PC-3 (cell line): ENCODE measurements around the gene ABLIM1. TPM values are rescaled to one million over a fixed set of nuclear protein-coding genes. Genes with fewer than 3 reads are reported as not detected.

Experiments used
- ATAC-seq: fragments of 200-7000 bp; cut with Tn5 transposase; 2 replicates; pipeline ENCODE4 v1.9.1; 2020; ENCODE audit warnings: mild to moderate bottlenecking, moderate library complexity
- BruUV-seq: library from RNA; stranded (reverse); fragments of 400-500 nt; replicated peaks from 2 replicates; lab custom pipeline; 2021; lab: Mats Ljungman, UMichigan
- CTCF ChIA-PET: fragments of 300-600 bp; sonication (Branson Sonifier 250); formaldehyde crosslinking; loops from one replicate; lab custom pipeline; 2022; ENCODE audit warnings: antibody characterized with exemption; lab: Charles Lee
- POLR2A ChIA-PET: fragments of 300-600 bp; sonication (Branson Sonifier 250); formaldehyde crosslinking; loops from one replicate; lab custom pipeline; 2022; ENCODE audit warnings: antibody characterized with exemption; ENCODE audit not compliant: unreplicated experiment; lab: Charles Lee
- DNase-seq: peaks from one replicate; pipeline ENCODE4 v3.0.0-alpha.2; 2015
- H2AFZ ChIP-seq: fragments of 300-600 bp; sonication (generic); 2 replicates; pipeline ENCODE4 v1.6.0; 2016; ENCODE audit warnings: antibody characterized with exemption, low read length
- H3F3A ChIP-seq: fragments of 300-600 bp; sonication (generic); one replicate; pipeline ENCODE4 v1.6.0; 2017; ENCODE audit warnings: antibody characterized with exemption, low read length, control low read depth, mild to moderate bottlenecking; ENCODE audit not compliant: unreplicated experiment
- H3K27ac ChIP-seq: fragments of 300-600 bp; sonication (generic); 2 replicates; pipeline ENCODE4 v1.5.1; 2016; ENCODE audit warnings: mild to moderate bottlenecking, low read length
- H3K27me3 ChIP-seq: fragments of 300-600 bp; sonication (generic); 2 replicates; pipeline ENCODE4 v1.6.1; 2016; ENCODE audit warnings: low read length, mixed read lengths
- H3K36me3 ChIP-seq: fragments of 300-600 bp; sonication (generic); 2 replicates; pipeline ENCODE4 v1.6.1; 2016; ENCODE audit warnings: low read depth, mixed run types, low read length, mixed read lengths
- H3K4me1 ChIP-seq: fragments of 300-600 bp; sonication (generic); 2 replicates; pipeline ENCODE4 v1.5.1; 2016; ENCODE audit warnings: low read length; ENCODE audit not compliant: insufficient read depth
- H3K4me2 ChIP-seq: fragments of 300-600 bp; sonication (generic); 2 replicates; pipeline ENCODE4 v1.6.0; 2016; ENCODE audit warnings: low read length
- H3K4me3 ChIP-seq: fragments of 300-600 bp; sonication (generic); 2 replicates; pipeline ENCODE4 v1.5.1; 2016; ENCODE audit warnings: mild to moderate bottlenecking, low read length, mixed read lengths
- H3K79me2 ChIP-seq: fragments of 300-600 bp; sonication (generic); 2 replicates; pipeline ENCODE4 v1.6.1; 2017; ENCODE audit warnings: low read length, mixed read lengths
- H3K9ac ChIP-seq: fragments of 300-600 bp; sonication (generic); 2 replicates; pipeline ENCODE4 v1.6.0; 2016; ENCODE audit warnings: mild to moderate bottlenecking, low read length
- H3K9me2 ChIP-seq: fragments of 300-600 bp; sonication (generic); replicated peaks from 2 replicates; pipeline ENCODE4 v1.6.1; 2016; ENCODE audit warnings: mixed run types, low read length, mixed read lengths
- H3K9me3 ChIP-seq: fragments of 300-600 bp; sonication (generic); 2 replicates; pipeline ENCODE4 v1.6.1; 2016; ENCODE audit warnings: low read length, mixed read lengths
- H4K20me1 ChIP-seq: fragments of 300-600 bp; sonication (generic); 2 replicates; pipeline ENCODE4 v1.6.1; 2016; ENCODE audit warnings: low read length, mixed read lengths
- EZH2 ChIP-seq: fragments of 300-600 bp; sonication (generic); IDR thresholded peaks from one replicate; pipeline ENCODE4 v1.6.1; 2017; ENCODE audit warnings: antibody characterized with exemption, mild to moderate bottlenecking, low read length; ENCODE audit not compliant: unreplicated experiment
- EZH2phosphoT487 ChIP-seq: fragments of 300-600 bp; sonication (generic); IDR thresholded peaks from 2 replicates; pipeline ENCODE4 v1.6.1; 2018; ENCODE audit warnings: mild to moderate bottlenecking, antibody characterized with exemption, low read length, borderline replicate concordance
- intact Hi-C: fragments of 100-400 bp; cut with micrococcal nuclease; formaldehyde crosslinking; loops from 2 replicates; pipeline ENCODE4 v1.9.0; 2023
- total RNA-seq: library from RNA; depleted of rRNA; stranded (reverse); fragments of >200 nt; gene quantifications from 2 replicates; pipeline ENCODE4 v1.2.3, GENCODE V29; 2014
- TF ChIP-seq, protein P1 (sequence below): fragments of 300-600 bp; sonication (generic); conservative IDR thresholded peaks from 2 replicates; pipeline ENCODE4 v1.5.1; 2017; ENCODE audit warnings: antibody characterized with exemption, low read depth, mild to moderate bottlenecking, low read length

The ABLIM1 gene
- total RNA-seq, 1 experiment from 2014 or later: 12.3 TPM

DNA sequence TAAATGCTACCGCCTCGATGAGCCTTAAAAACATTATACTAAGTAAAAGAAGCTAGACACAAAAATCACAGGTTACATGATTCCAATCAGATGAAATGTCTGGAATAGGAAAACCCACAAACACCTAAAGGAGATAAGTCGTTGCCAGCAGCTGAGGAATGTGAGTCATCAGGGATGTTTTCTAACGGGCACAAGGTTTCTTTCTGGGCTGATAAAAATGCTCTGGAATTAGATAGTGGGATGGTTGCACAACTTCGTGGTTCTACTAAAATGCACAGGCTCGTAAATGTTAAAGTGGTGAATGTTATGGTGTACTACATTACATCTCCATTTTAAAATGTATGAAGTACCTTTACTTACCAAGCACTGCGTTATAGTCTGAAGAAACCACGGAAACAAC, 9.7 kb downstream of the ABLIM1 start:
- ChIA-PET POLR2A (no interaction called here), CTCF (no interaction called here)
- Histone ChIP-seq H3K9me2 (no peaks in the 10 kb centered on the region), H4K20me1 (no peaks in the 10 kb centered on the region), H3K4me3 (no peak overlapping the region), H3K79me2 (no peaks in the 10 kb centered on the region), H3F3A (no peaks in the 10 kb centered on the region), H3K4me1 (peaks cover 22% of the 10 kb centered on the region), H3K4me2 (0 out of 2 replicates have a peak overlapping the region, but pooled peaks have one; percentile 26), H3K9ac (no peak overlapping the region), H3K27ac (no peak overlapping the region), H3K27me3 (no peaks in the 10 kb centered on the region), H2AFZ (no peak overlapping the region), H3K9me3 (no peaks in the 10 kb centered on the region), H3K36me3 (no peaks in the 10 kb centered on the region)
- no peak for TF ChIP-seq EZH2phosphoT487
- TF ChIP-seq EZH2: no peak
- TF ChIP-seq, protein P1, sequence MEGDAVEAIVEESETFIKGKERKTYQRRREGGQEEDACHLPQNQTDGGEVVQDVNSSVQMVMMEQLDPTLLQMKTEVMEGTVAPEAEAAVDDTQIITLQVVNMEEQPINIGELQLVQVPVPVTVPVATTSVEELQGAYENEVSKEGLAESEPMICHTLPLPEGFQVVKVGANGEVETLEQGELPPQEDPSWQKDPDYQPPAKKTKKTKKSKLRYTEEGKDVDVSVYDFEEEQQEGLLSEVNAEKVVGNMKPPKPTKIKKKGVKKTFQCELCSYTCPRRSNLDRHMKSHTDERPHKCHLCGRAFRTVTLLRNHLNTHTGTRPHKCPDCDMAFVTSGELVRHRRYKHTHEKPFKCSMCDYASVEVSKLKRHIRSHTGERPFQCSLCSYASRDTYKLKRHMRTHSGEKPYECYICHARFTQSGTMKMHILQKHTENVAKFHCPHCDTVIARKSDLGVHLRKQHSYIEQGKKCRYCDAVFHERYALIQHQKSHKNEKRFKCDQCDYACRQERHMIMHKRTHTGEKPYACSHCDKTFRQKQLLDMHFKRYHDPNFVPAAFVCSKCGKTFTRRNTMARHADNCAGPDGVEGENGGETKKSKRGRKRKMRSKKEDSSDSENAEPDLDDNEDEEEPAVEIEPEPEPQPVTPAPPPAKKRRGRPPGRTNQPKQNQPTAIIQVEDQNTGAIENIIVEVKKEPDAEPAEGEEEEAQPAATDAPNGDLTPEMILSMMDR: no peak
- intact Hi-C loops: loop anchor here (2.0 kb wide), 1 partner anchor 16 kb away; no protein-coding TSS in a partner anchor
- DNase-seq (peak; percentile 46), ATAC-seq (peak; percentile 49)
- no TSS peak for BruUV-seq

DNA sequence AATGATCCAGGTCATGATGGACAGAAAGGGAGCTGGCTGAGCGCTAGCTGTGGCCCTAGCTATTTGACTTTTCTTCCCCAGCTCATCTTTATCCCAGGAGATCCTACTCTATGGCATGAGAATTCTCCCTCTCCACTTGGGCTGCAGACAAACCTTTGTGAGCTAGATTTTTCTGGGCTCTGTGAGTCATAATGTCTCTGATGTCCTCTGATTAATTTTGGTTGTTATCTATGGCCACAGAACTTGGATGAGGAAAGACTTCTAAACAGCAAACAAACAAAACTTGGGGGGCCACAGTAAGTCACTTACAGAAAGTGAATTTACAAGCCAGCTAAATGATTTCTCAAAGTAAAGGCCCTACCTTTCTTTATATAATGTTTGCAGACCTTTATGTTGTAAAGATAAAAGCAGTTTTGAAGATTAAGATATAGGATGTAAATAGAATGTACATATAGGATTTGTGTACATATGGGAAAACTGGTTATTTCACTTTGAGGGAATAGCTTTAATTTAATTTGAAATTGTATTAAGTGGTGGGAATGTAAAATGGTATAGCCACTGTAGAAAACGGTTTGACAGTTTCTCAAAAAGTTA, 10.4 kb downstream of the ABLIM1 start:
- H3K9ac ChIP-seq: no peak overlapping the region
- no peaks in the 10 kb centered on the region for H3K27me3 ChIP-seq
- peaks cover 22% of the 10 kb centered on the region for H3K4me1 ChIP-seq
- no peak overlapping the region for H3K4me2 ChIP-seq
- no peaks in the 10 kb centered on the region for H3K36me3 ChIP-seq
- intact Hi-C loops: loop anchor here (2.0 kb wide), 1 partner anchor 15 kb away; no protein-coding TSS in a partner anchor
- no peaks in the 10 kb centered on the region for H3K9me2 ChIP-seq
- no peak overlapping the region for H3K27ac ChIP-seq
- no peaks in the 10 kb centered on the region for H3F3A ChIP-seq
- no peak for ATAC-seq
- no peaks in the 10 kb centered on the region for H3K9me3 ChIP-seq
- POLR2A ChIA-PET: no interaction called here
- CTCF ChIA-PET: no interaction called here
- DNase-seq: no peak
- no peak overlapping the region for H3K4me3 ChIP-seq
- H2AFZ ChIP-seq: no peak overlapping the region
- no peaks in the 10 kb centered on the region for H3K79me2 ChIP-seq
- TF ChIP-seq, protein P1: no peak
- no peak for TF ChIP-seq EZH2phosphoT487
- TF ChIP-seq EZH2: no peak
- no peaks in the 10 kb centered on the region for H4K20me1 ChIP-seq
- BruUV-seq: no TSS peak

DNA sequence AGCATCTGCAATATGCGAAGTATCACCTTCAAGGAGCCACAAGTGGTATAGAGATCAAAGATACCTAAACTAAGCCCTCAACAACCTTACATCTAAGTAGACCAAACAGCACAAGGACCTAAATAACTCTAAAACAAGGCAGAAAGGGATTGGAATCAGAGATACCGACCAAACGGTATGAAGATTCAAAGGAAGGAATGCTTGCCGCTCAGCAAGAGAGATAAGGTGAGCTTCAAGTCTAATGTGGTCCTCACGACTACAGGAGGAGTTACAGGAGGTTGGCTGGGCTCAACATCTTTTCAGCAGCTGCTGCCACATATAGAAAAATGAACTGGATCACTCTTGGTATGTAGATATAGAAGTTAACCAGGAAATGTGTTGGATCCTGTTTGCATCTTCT, 11.6 kb downstream of the ABLIM1 start:
- Histone ChIP-seq H4K20me1 (no peaks in the 10 kb centered on the region), H3K36me3 (no peaks in the 10 kb centered on the region), H3K79me2 (no peaks in the 10 kb centered on the region), H3K27me3 (no peaks in the 10 kb centered on the region), H3K9me2 (no peaks in the 10 kb centered on the region), H3K4me3 (no peak overlapping the region), H3F3A (no peaks in the 10 kb centered on the region), H3K4me1 (peaks cover 22% of the 10 kb centered on the region), H3K27ac (no peak overlapping the region), H3K9ac (no peak overlapping the region), H2AFZ (no peak overlapping the region), H3K9me3 (no peaks in the 10 kb centered on the region), H3K4me2 (no peak overlapping the region)
- ChIA-PET CTCF (no interaction called here), POLR2A (no interaction called here)
- intact Hi-C loops: no loop called here
- ATAC-seq (no peak), DNase-seq (no peak)
- TF ChIP-seq, protein P1: no peak
- BruUV-seq: no TSS peak
